Measurements from ENCODE around the gene PCCA.
A peak's percentile ranks its signal among the peaks of the same experiment; 100 is the strongest.
"Not testable (repeated sequence)": the region's sequence is repeated elsewhere in the genome, so short reads cannot be mapped to it uniquely, and the experiment has no call there.

PCCA gene

GRCh38 chr13:100563779-100564178 is 474.9 kb downstream of the PCCA start:
- no peak for DNase-seq

DNA sequence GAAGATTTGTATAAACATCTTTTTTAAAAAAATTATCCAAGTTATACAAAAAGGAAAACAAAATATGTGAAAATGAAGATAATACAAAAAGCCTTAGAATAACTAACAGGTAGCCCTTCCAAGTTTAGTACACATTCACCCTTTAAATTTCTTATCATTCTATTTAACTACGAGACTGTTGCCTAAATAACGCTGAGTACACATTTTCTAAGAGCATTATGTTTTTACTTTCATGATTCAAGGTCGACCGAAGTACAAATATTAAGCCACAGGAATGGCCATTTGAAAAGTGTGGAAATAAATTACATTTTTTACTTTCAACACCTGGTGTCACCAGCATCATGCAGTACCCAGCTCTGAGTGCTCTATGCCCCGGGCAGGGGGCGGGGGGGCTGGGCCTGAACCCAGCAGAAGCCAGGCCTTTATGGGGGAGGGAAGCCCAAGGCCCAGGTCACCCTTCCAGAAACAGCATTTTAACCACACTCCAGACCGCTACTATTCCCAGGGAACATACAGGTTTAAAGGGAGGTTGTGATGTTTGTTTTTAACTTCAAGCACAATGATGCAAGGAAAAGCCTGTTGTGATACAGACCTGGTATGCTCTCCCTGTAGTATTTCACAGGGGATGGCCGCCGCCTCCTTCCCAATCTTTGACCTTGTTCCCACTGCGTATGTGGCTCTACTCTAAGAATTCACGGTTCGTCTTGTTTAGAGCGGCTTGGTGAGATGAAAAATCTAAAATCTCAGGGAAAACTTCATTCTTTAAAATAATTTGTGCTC is 475.7 kb downstream of the PCCA start:
- DNase-seq, result no peak

- DNase-seq, result no peak
Observed at GRCh38 chr13:100565286-100565685, 476.4 kb downstream of the PCCA start.

DNA sequence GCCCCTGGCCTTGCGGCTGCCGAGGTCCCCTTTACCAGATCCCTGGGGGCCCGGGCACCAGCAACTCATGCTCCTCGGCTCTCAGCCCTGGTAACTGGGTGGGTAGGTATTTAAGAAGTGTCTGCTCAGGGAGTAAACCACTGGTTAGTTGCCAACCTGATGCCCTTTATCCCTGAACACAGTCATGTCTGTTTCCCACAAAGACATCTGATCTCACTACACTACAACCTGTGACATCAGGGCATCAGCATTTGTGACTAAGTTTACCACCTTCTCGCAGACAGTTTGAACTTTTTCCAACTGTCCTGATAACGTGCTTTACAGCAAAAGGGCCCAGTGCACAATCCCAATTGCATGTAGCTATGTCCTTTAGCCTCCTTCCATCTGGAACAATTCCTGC is 477.6 kb downstream of the PCCA start:
- no peak for DNase-seq

GRCh38 chr13:100573121-100573520 is 484.2 kb downstream of the PCCA start:
- peak; percentile 74 to 75 for DNase-seq

- DNase-seq, result not testable (repeated sequence)
Observed at GRCh38 chr13:100577239-100577638, 488.3 kb downstream of the PCCA start.
